ENCODE results near the gene IL18RAP. TPM values are rescaled to one million over a fixed set of nuclear protein-coding genes. Genes with fewer than 3 reads are reported as not detected.

The IL18RAP gene
- total and polyA plus RNA-seq, 2 donors (not counting 1 experiment from before 2014, with no cell fraction given) = 0.22 to 1.4 TPM

GRCh38 chr2:102433973-102434654, 11.2 kb downstream of the IL18RAP start:
- ChIA-PET CTCF (no interaction called here), POLR2A (no interaction called here)
- no peak for TF ChIP-seq EZH2 (IDR thresholded peaks at IDR 0.05; ENCODE audit: borderline replicate concordance, insufficient read depth, low read depth, low read length, poor library complexity, severe bottlenecking)
- no peak for TF ChIP-seq CTCF (IDR thresholded peaks at IDR 0.05)
- intact Hi-C loops (cut with micrococcal nuclease) = no loop called here
- no peak overlapping the region for H3K4me2 ChIP-seq (replicated peaks; ENCODE audit: low read depth, low read length, poor library complexity, severe bottlenecking)
- no peaks in the 10 kb centered on the region for H4K20me1 ChIP-seq (ENCODE audit: control insufficient read depth, insufficient read depth, low read length, poor library complexity, severe bottlenecking)
- no peaks in the 10 kb centered on the region for H3K27me3 ChIP-seq (replicated peaks in 1 of 4; ENCODE audit: control extremely low read depth in 1 of 4, control insufficient read depth in 3 of 4, insufficient read depth in 4 of 4, low read length in 3 of 4)
- no peak overlapping the region for H3K9ac ChIP-seq (ENCODE audit: low read length)
- no peak overlapping the region for H3K27ac Mint-ChIP-seq
- H3K4me1 ChIP-seq (ENCODE audit: control insufficient read depth in 2 of 2, insufficient read depth in 2 of 2, low read length in 2 of 2) = peaks cover 9 to 11% of the 10 kb centered on the region in 2 donors
- DNase-seq (no peak), ATAC-seq (ENCODE audit: low read depth) (no peak)
- H3K4me3 Mint-ChIP-seq = no peak overlapping the region
- H3K4me3 ChIP-seq (ENCODE audit: control extremely low read depth in 1 of 5, extremely low read depth in 1 of 5, insufficient read depth in 1 of 5, low read depth in 2 of 5, low read length in 4 of 5) = no peak overlapping the region
- H3K36me3 ChIP-seq (replicated peaks in 1 of 2; ENCODE audit: control extremely low read depth in 1 of 2, control insufficient read depth in 1 of 2, extremely low read depth in 1 of 2, insufficient read depth in 2 of 2, low read length in 1 of 2) = no peaks in the 10 kb centered on the region
- H3K27ac ChIP-seq (ENCODE audit: low read length in 2 of 2) = no peak overlapping the region
- H3K79me2 ChIP-seq (ENCODE audit: control insufficient read depth, insufficient read depth, low read length) = no peaks in the 10 kb centered on the region
- no peak overlapping the region for H2AFZ ChIP-seq (ENCODE audit: insufficient read depth, low read depth, low read length, poor library complexity, severe bottlenecking)
- H3K4me1 Mint-ChIP-seq = peaks cover 26% of the 10 kb centered on the region
- H3K27me3 Mint-ChIP-seq = no peaks in the 10 kb centered on the region
- 100% methylated on average over 2 of the region's 4 CpGs for WGBS (ENCODE audit: insufficient coverage)
- H3K9me3 ChIP-seq (ENCODE audit: control extremely low read depth in 1 of 3, control insufficient read depth in 2 of 3, insufficient read depth in 1 of 3, low read length in 2 of 3) = peaks cover 0 to 4% (median 0%) of the 10 kb centered on the region in 3 donors
- H3K9me3 Mint-ChIP-seq (ENCODE audit: insufficient read depth) = no peaks in the 10 kb centered on the region

- POLR2A ChIA-PET = no interaction called here
- H3K36me3 ChIP-seq (replicated peaks in 1 of 2; ENCODE audit: control extremely low read depth in 1 of 2, control insufficient read depth in 1 of 2, extremely low read depth in 1 of 2, insufficient read depth in 2 of 2, low read length in 1 of 2) = no peaks in the 10 kb centered on the region
- 100% methylated on average over 1 of the region's 2 CpGs for WGBS (ENCODE audit: insufficient coverage)
- H3K4me3 ChIP-seq (ENCODE audit: control extremely low read depth in 1 of 5, extremely low read depth in 1 of 5, insufficient read depth in 1 of 5, low read depth in 2 of 5, low read length in 4 of 5) = no peak overlapping the region
- DNase-seq = no peak
- intact Hi-C loops (cut with micrococcal nuclease) = no loop called here
- Mint-ChIP-seq H3K27ac (no peak overlapping the region), H3K4me1 (peaks cover 26% of the 10 kb centered on the region), H3K27me3 (no peaks in the 10 kb centered on the region), H3K9me3 (ENCODE audit: insufficient read depth) (no peaks in the 10 kb centered on the region), H3K4me3 (no peak overlapping the region)
- no peak overlapping the region for H3K27ac ChIP-seq (ENCODE audit: low read length in 2 of 2)
- CTCF ChIA-PET = interaction anchor here (1.3 kb wide), 2 partner anchors 9 to 194 kb away, joined by 3 read pairs; no protein-coding TSS in a partner anchor
- peaks cover 0 to 4% (median 0%) of the 10 kb centered on the region in 3 donors for H3K9me3 ChIP-seq (ENCODE audit: control extremely low read depth in 1 of 3, control insufficient read depth in 2 of 3, insufficient read depth in 1 of 3, low read length in 2 of 3)
- H3K4me1 ChIP-seq (ENCODE audit: control insufficient read depth in 2 of 2, insufficient read depth in 2 of 2, low read length in 2 of 2) = peaks cover 9 to 11% of the 10 kb centered on the region in 2 donors
- ATAC-seq (ENCODE audit: low read depth) = no peak
- H3K4me2 ChIP-seq (replicated peaks; ENCODE audit: low read depth, low read length, poor library complexity, severe bottlenecking) = no peak overlapping the region
- no peaks in the 10 kb centered on the region for H3K27me3 ChIP-seq (replicated peaks in 1 of 4; ENCODE audit: control extremely low read depth in 1 of 4, control insufficient read depth in 3 of 4, insufficient read depth in 4 of 4, low read length in 3 of 4)
- H3K79me2 ChIP-seq (ENCODE audit: control insufficient read depth, insufficient read depth, low read length) = no peaks in the 10 kb centered on the region
- H4K20me1 ChIP-seq (ENCODE audit: control insufficient read depth, insufficient read depth, low read length, poor library complexity, severe bottlenecking) = no peaks in the 10 kb centered on the region
- H3K9ac ChIP-seq (ENCODE audit: low read length) = no peak overlapping the region
- no peak overlapping the region for H2AFZ ChIP-seq (ENCODE audit: insufficient read depth, low read depth, low read length, poor library complexity, severe bottlenecking)
- TF ChIP-seq EZH2 (IDR thresholded peaks at IDR 0.05; ENCODE audit: borderline replicate concordance, insufficient read depth, low read depth, low read length, poor library complexity, severe bottlenecking) = no peak
- no peak for TF ChIP-seq CTCF (IDR thresholded peaks at IDR 0.05)
Measured at GRCh38 chr2:102434655-102435381, 11.9 kb downstream of the IL18RAP start.

Data from B cell (primary cell).